ENCODE measurements around the gene RGL1. TPM values are rescaled to one million over a fixed set of nuclear protein-coding genes. Genes with fewer than 3 reads are reported as not detected.

Gene RGL1
- total RNA-seq, 3 donors from 2014 or later, result 6.2 to 29.8 (median 15.9) TPM

DNA sequence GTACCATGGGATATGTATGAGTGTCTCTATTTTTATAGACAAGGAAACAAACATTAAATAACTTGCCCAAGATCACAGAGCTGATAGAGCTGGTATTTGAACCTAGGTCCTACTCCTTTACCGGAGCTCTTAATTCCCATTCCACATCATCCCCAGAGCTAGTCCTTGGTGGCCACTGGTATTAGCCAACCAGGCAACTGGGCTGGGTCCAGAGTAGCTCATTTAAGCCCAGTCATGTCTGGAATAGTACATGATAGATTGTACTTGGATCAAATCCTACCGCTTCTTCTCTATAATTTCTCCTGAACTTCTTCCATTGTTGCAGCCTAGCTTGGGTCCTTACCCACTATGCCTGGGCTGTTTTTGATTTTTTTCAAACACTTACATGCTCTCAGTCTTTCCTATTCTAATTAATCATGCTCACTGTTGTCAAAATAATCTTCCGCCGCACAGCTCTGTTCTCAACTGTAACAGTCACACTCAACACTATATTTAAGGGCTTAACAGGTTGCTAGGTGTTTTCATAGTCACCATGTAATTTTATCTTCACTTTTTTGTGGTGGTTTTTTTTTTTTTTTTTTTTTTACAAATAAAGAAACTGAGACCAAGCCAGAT is 152.4 kb downstream of the RGL1 start:
- H3K4me3 ChIP-seq, result no peak overlapping the region
- no peak for ATAC-seq

DNA sequence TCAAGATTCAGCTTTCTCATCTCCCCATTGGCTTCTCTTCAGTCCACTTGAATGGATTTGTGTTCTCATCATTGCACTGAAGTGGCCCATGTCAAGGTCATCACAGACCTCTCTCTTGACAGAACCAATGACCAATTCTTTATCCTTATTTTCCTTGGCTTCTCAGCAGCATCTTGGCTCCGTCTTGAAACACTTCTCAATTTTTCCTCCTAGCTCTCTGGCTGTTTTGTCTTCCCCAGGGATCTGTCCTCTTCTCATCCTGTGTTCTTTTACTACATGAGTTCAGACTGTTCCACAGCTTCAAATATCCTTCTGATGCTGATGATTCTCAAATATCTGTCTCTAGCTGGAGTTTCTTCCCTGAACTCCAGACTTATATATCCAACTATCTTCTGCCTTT is 154.0 kb downstream of the RGL1 start:
- ATAC-seq, result no peak
- H3K4me1 ChIP-seq (ENCODE audit: low read depth), result no peaks in the 10 kb centered on the region
- H3K36me3 ChIP-seq (ENCODE audit: low read depth), result no peaks in the 10 kb centered on the region
- TF ChIP-seq, protein P1, sequence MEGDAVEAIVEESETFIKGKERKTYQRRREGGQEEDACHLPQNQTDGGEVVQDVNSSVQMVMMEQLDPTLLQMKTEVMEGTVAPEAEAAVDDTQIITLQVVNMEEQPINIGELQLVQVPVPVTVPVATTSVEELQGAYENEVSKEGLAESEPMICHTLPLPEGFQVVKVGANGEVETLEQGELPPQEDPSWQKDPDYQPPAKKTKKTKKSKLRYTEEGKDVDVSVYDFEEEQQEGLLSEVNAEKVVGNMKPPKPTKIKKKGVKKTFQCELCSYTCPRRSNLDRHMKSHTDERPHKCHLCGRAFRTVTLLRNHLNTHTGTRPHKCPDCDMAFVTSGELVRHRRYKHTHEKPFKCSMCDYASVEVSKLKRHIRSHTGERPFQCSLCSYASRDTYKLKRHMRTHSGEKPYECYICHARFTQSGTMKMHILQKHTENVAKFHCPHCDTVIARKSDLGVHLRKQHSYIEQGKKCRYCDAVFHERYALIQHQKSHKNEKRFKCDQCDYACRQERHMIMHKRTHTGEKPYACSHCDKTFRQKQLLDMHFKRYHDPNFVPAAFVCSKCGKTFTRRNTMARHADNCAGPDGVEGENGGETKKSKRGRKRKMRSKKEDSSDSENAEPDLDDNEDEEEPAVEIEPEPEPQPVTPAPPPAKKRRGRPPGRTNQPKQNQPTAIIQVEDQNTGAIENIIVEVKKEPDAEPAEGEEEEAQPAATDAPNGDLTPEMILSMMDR (IDR thresholded peaks at IDR 0.05), result no peak
- no peak overlapping the region for H3K4me3 ChIP-seq
- no peaks in the 10 kb centered on the region for H3K9me3 ChIP-seq
- intact Hi-C loops (cut with DNase I, micrococcal nuclease), result no loop called here
- no peak for DNase-seq

More for the DNA sequence above, 152.4 kb downstream of the RGL1 start:
- DNase-seq, result no peak
- Histone ChIP-seq H3K36me3 (ENCODE audit: low read depth) (no peaks in the 10 kb centered on the region), H3K9me3 (no peaks in the 10 kb centered on the region), H3K4me1 (ENCODE audit: low read depth) (no peaks in the 10 kb centered on the region)
- intact Hi-C loops (cut with DNase I, micrococcal nuclease), result no loop called here
- TF ChIP-seq, protein P1 (IDR thresholded peaks at IDR 0.05), result no peak

DNA sequence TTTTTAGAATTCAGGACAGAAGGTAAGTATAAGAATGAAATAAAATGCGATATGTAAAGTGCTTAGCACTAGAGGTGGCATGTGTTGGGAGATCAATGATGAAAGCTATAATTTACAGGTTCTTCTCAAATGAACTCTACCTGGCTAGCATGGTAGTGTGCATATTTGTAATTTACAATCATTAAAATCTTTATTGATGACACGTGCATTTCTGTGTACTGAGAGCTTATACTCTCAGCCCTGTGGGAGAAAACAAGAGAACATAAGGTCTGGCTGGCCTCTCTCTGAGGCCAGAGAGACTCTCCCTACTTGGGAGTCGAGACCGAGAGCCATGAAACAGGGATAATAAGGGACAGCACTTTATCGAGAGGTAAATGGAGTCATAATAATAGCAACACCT is 156.2 kb downstream of the RGL1 start:
- intact Hi-C loops (cut with DNase I, micrococcal nuclease), result no loop called here
- Histone ChIP-seq H3K9me3 (no peaks in the 10 kb centered on the region), H3K4me3 (no peak overlapping the region), H3K36me3 (ENCODE audit: low read depth) (no peaks in the 10 kb centered on the region), H3K4me1 (ENCODE audit: low read depth) (no peaks in the 10 kb centered on the region)
- no peak for DNase-seq
- ATAC-seq, result no peak
- TF ChIP-seq, protein P1 (IDR thresholded peaks at IDR 0.05), result no peak

DNA sequence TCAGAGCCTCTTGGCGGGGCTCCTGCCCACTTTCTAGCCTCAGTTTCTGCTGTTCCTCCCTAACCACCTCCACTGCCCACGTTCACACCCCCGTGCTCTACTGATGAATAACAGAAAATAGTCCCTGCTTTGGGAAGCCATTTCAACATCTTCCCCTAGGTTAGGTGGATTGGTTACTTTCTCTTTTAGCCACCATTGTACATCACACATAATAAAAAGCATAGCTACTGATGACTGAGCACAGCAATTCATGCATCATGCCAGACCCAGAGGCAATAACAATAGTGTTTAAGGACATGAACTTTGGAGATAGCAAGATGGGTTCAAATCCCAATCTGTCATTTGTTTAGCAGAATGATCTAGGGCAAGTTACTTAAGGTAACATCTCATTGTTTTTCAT is 158.0 kb downstream of the RGL1 start:
- no peak for ATAC-seq
- intact Hi-C loops (cut with DNase I, micrococcal nuclease), result no loop called here

DNA sequence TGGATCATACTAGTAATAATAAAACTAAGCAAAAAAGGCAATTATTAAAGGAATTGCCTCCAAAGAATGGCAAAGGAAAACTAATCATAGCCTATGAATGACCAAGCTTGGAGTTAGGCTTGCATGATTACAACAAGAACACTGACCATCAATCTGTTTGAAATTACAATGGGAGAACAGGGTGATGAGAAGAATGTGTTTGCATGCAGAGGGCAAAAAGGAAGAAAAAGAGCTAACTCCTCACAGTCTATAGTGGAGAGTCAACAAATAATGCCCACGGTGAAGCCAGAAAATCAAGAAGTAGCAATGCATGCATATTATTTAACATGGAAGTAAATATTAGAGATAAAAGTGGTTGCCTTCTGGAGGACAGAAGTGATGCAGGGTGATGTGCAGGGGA is 160.8 kb downstream of the RGL1 start:
- TF ChIP-seq, protein P1 (IDR thresholded peaks at IDR 0.05), result no peak
- H3K4me3 ChIP-seq, result no peak overlapping the region
- H3K4me1 ChIP-seq (ENCODE audit: low read depth), result no peaks in the 10 kb centered on the region
- intact Hi-C loops (cut with DNase I, micrococcal nuclease), result no loop called here
- H3K36me3 ChIP-seq (ENCODE audit: low read depth), result no peaks in the 10 kb centered on the region
- H3K9me3 ChIP-seq, result no peaks in the 10 kb centered on the region
- DNase-seq (no peak), ATAC-seq (no peak)

More for the DNA sequence above, 158.0 kb downstream of the RGL1 start:
- no peak for DNase-seq
- H3K9me3 ChIP-seq, result no peaks in the 10 kb centered on the region
- TF ChIP-seq, protein P1 (IDR thresholded peaks at IDR 0.05), result no peak
- no peaks in the 10 kb centered on the region for H3K4me1 ChIP-seq (ENCODE audit: low read depth)
- no peaks in the 10 kb centered on the region for H3K36me3 ChIP-seq (ENCODE audit: low read depth)
- no peak overlapping the region for H3K4me3 ChIP-seq

DNA sequence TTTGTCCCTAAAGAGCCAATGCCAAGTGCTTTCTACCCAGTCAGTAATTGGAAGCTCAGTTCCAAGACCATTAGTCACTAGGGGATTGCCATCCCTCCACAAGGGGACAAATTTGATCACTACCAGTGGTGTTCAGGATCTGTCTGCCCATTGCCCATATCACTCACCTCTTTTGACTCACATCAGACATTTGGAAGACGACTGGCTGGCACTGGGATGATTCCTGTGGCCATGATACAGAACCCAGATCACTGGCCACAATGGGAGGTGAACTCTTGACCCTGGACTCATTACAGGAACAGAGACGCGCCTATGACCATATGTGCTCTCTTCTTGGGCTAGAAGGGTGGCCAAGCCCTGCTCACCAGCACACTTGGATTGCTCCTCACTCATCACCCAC is 161.6 kb downstream of the RGL1 start:
- Histone ChIP-seq H3K36me3 (ENCODE audit: low read depth) (no peaks in the 10 kb centered on the region), H3K9me3 (no peaks in the 10 kb centered on the region), H3K4me3 (no peak overlapping the region), H3K4me1 (ENCODE audit: low read depth) (no peaks in the 10 kb centered on the region)
- DNase-seq, result no peak
- intact Hi-C loops (cut with DNase I, micrococcal nuclease), result no loop called here
- TF ChIP-seq, protein P1 (IDR thresholded peaks at IDR 0.05), result no peak
- ATAC-seq, result no peak

Measured in mucosa of descending colon (tissue), 3 donors.